Subcutaneous adipose tissue (tissue), 4 donors: ENCODE data around the gene NHERF1. TPM values are rescaled to one million over a fixed set of nuclear protein-coding genes. Genes with fewer than 3 reads are reported as not detected.

Experiments
- CTCF ChIP-seq: fragments of 450-650 bp; IDR thresholded peaks from one replicate; pipeline ENCODE4 v1.5.1; 2016; ENCODE audit warnings: low read depth, mild to moderate bottlenecking, control low read depth, antibody characterized with exemption, moderate library complexity
- total RNA-seq, 4 donors: library from RNA; depleted of rRNA; stranded (reverse); fragments of >200 nt; gene quantifications; one replicate each; pipeline ENCODE4 v1.1.0, GENCODE V29; 2016

The NHERF1 gene
- total RNA-seq, 4 donors from 2014 or later, result 10.3 to 26.2 (median 15.1) TPM

DNA sequence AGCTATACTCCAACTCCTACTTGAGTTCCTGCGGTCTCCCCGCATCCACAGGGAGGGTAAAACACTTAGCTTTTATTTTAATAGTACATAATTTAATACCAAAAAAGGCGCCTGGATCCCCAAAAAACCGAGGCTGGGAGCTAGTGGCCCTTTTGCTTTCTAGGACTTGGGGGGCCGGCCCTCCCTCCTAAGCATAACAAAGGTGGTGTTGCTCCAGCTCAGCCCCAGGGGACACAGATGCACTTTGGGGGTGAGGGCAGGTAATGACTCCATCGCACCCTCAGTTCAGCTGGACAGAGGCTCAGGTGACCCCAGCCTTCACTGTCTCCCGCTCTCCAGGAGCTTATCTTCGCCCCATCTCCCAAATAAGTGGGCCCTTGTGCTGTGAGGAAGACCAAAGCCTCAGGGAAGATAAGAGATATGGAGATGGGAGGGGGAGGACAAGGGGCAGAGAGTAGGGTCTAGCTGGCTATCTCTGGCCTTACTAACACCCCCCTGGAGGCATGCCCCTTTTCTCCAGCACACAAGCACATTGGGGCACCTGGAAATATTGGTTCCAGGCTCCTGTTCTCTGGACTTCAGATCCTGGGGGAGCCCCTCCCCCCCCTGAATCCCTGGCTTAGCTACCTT is 2.8 kb upstream of the NHERF1 start:
- TF ChIP-seq CTCF, result no peak

- no peak for TF ChIP-seq CTCF
Observed at GRCh38 chr17:74746376-74746775, 2.1 kb upstream of the NHERF1 start.

DNA sequence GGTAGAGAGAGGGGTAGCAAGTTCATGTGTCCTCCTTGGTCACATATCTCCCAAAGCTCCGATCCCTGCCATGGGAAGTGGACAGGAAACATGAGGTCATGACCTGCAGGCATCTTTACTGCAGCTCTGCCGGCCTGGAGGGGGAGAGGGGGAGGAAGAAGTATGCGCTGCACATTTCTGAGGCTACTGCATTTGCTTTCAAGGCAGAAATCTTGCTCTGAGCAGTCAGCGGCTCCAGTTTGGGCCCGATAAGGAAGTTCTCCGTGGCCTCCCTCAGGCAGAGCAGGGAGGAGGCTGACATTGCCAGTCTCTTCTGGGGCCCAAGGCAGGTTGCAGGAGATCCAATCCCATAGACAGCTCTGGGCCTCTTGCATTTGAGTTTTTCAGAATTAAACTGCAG is 1.5 kb upstream of the NHERF1 start:
- no peak for TF ChIP-seq CTCF

GRCh38 chr17:74748279-74748528 is 224 bp upstream of the NHERF1 start:
- TF ChIP-seq CTCF, result no peak

DNA sequence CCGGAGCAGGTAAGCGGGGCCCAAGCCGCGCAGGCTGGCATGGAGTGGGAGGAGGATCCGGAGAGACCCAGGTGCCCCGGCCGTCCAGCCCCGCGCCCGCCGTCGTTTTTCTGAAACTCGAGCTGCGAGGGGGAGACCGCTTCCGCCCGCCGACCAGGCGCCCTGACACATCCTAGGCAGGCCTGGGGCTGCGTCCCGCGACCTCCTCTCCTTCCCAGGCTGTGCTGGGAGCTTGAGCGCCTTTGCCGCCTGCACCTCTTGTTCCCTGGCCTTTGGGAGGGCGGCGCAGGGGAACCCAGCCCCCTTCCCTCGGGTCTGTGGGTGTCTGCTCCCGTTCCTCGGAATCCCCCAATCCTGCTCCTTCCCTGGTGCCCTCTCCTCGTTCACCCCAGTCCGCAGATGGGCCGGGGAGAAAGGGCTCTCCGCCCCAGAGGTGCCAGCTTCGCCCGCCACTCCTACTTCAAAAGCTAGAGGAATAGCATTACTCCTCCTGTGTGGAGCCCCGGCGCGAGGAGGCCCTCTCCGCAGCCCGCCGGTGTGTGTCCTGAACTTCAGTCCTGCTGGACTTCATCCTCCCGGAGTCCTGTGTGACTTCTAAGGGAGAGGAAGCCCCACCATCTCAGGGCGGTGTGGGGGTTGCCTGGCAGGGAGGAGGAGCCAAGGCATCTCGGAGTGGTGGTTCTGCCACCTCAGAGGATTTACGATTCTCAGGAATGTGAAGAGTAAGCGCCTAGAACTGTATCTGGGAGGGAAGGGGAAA is 1.0 kb downstream of the NHERF1 start:
- TF ChIP-seq CTCF, result no peak

- no peak for TF ChIP-seq CTCF
Observed at GRCh38 chr17:74750039-74750326, 1.6 kb downstream of the NHERF1 start.

DNA sequence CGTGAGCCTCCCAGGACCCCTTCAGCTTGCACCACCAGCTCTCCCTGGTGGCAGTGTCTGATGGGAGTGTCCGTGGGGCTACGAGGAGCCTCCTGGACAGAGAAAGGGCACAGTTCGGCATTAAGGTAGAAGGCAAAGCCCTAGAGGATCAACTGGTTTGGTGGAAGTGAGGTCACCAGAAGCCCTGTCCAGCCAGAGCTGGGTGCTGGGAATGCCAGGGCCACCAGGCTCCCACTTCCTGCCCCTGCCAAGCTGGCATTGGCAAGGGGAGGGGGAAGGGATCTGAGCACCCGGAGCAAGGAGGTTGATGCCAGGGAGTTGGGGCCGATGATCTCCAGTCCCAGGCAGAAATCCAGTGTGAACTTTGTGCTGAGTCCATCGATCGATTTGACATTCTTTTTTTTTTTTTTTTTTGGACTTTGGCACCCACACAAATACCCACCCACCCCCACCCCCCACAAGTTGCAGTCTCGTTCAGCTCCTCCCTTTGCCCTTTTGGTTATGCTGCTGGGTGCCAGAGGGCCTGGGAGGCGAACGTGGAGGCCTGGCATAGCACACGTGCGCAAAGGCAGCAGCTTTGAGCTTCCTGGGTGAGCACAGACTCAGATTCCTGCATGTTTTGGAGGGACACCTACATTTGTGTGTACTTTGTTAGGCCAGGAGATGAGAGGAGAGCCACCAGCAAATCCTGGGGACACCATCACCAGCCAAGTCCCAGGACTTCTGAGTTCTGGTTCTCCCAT is 2.1 kb downstream of the NHERF1 start:
- no peak for TF ChIP-seq CTCF
